HepG2 (cell line): ENCODE data around the gene ANO10. TPM values are rescaled to one million over a fixed set of nuclear protein-coding genes. Genes with fewer than 3 reads are reported as not detected.

Experiments
- ATAC-seq: fragments of 200-7000 bp; cut with Tn5 transposase; 3 replicates; pipeline ENCODE4 v1.9.1; 2020; ENCODE audit warnings: mild to moderate bottlenecking, moderate library complexity
- BruUV-seq: library from RNA; stranded (reverse); fragments of 400-500 nt; replicated peaks from 2 replicates; lab custom pipeline; 2021; lab: Mats Ljungman, UMichigan
- CTCF ChIA-PET: fragments of 300-600 bp; formaldehyde crosslinking; extraction: SDS; loops from one replicate; lab custom pipeline; 2021; ENCODE audit warnings: low total read pairs, inconsistent platforms, low intra/inter-chr PET ratio; lab: Yijun Ruan, JAX
- POLR2A ChIA-PET: fragments of 350-600 bp; sonication (Branson Sonifier 250); formaldehyde crosslinking; loops from one replicate; lab custom pipeline; 2020; ENCODE audit warnings: antibody characterized with exemption, inconsistent platforms; lab: Yijun Ruan, JAX
- DNase-seq: peaks from one replicate; pipeline ENCODE4 v3.0.0-alpha.2; 2015; ENCODE audit warnings: low spot score
- FAIRE-seq: peaks from 3 replicates; lab custom pipeline; 2011; peaks lifted over from hg19 to GRCh38; lab: Jason Lieb, UNC
- H2AFZ ChIP-seq: one replicate; pipeline ENCODE4 v1.6.1; 2011; ENCODE audit warnings: low read length, inconsistent platforms
- H3K27ac ChIP-seq: fragments of 300-600 bp; 3 replicates; pipeline ENCODE4 v1.8.0; 2011; ENCODE audit warnings: mixed run types, mild to moderate bottlenecking, mixed read lengths, low read length, inconsistent platforms; ENCODE audit not compliant: insufficient read depth; ENCODE audit errors: extremely low read length
- H3K27me3 ChIP-seq, 2 experiments: fragments of 200-600 bp in 1 of 2; 2 replicates in 1 of 2; 3 replicates in 1 of 2; pipeline versions ENCODE4 v1.6.0 to v1.8.0; 2011; ENCODE audit warnings: low read length in 2 of 2, mild to moderate bottlenecking in 2 of 2, moderate library complexity in 2 of 2, inconsistent platforms in 1 of 2; ENCODE audit not compliant: insufficient read depth in 2 of 2, control insufficient read depth in 1 of 2
- H3K36me3 ChIP-seq, 2 experiments: fragments of 200-600 bp in 1 of 2; replicated peaks in 1 of 2; 2 replicates in 1 of 2; 3 replicates in 1 of 2; pipeline versions ENCODE4 v1.5.1 to v1.8.0; 2011; ENCODE audit warnings: low read length in 2 of 2, inconsistent platforms in 1 of 2; ENCODE audit not compliant: insufficient read depth in 2 of 2, control insufficient read depth in 1 of 2
- H3K4me1 ChIP-seq: 2 replicates; pipeline ENCODE4 v1.5.1; 2012; ENCODE audit warnings: low read length, inconsistent platforms; ENCODE audit not compliant: insufficient read depth
- H3K4me2 ChIP-seq: 2 replicates; pipeline ENCODE4 v1.6.0; 2011; ENCODE audit warnings: low read depth, low read length, inconsistent platforms
- H3K4me3 ChIP-seq, 3 experiments: fragments of 200-600 bp in 1 of 3; sonication (generic), shearing (Covaris generic) in 1 of 3; replicated peaks in 1 of 3; 2 replicates each; pipeline ENCODE4 v1.5.1; 2011 to 2016; ENCODE audit warnings: low read length in 3 of 3, inconsistent platforms in 2 of 3, low read depth in 2 of 3, mild to moderate bottlenecking in 2 of 3, control low read depth in 1 of 3, mixed read lengths in 1 of 3; ENCODE audit not compliant: insufficient read depth in 1 of 3
- H3K79me2 ChIP-seq: one replicate; pipeline ENCODE4 v1.6.1; 2011; ENCODE audit warnings: low read length, inconsistent platforms; ENCODE audit not compliant: insufficient read depth
- H3K9ac ChIP-seq: 2 replicates; pipeline ENCODE4 v1.6.0; 2011; ENCODE audit warnings: mild to moderate bottlenecking, low read depth, low read length, inconsistent platforms; ENCODE audit not compliant: insufficient read depth
- H3K9me3 ChIP-seq: 2 replicates; pipeline ENCODE4 v1.5.1; 2012; ENCODE audit warnings: mild to moderate bottlenecking, low read length
- H4K20me1 ChIP-seq: 2 replicates; pipeline ENCODE4 v1.6.0; 2011; ENCODE audit warnings: inconsistent platforms, mild to moderate bottlenecking, low read length, moderate library complexity; ENCODE audit not compliant: insufficient read depth
- ATF7 ChIP-seq, 2 experiments: fragments of 450-650 bp in 1 of 2; sonication (generic) in 1 of 2; formaldehyde crosslinking in 1 of 2; IDR thresholded peaks; 2 replicates each; pipeline versions ENCODE4 v1.4.0 to v1.6.1; 2016 to 2020; ENCODE audit warnings: antibody characterized with exemption in 1 of 2, mild to moderate bottlenecking in 1 of 2, missing genetic modification reagents in 1 of 2
- HDAC6 ChIP-seq: fragments of 200-600 bp; sonication (generic); IDR thresholded peaks from 2 replicates; pipeline ENCODE4 v1.7.0; 2017; ENCODE audit warnings: mild to moderate bottlenecking, antibody characterized with exemption, low read length, low read depth
- RARA ChIP-seq: IDR thresholded peaks from 2 replicates; pipeline ENCODE4 v1.6.1; 2016; ENCODE audit warnings: missing genetic modification reagents, missing compliant biosample characterization
- ZBTB21 ChIP-seq: sonication (generic); formaldehyde crosslinking; IDR thresholded peaks from 2 replicates; pipeline ENCODE4 v1.4.0; 2020; ENCODE audit warnings: missing genetic modification reagents
- ZNF850 ChIP-seq: sonication (generic); formaldehyde crosslinking; conservative IDR thresholded peaks from 2 replicates; pipeline ENCODE4 v1.9.0; 2021; ENCODE audit warnings: mild to moderate bottlenecking, missing genetic modification reagents
- WGBS: methylation state at CpG from one replicate; pipeline ENCODE4 v1.1.6; 2017; ENCODE audit warnings: low lambda C conversion rate; 5-methylcytosine and 5-hydroxymethylcytosine counted together
- in situ Hi-C: cut with HindIII; loops from 2 replicates; pipeline ENCODE4 v1.10.0; 2017; ENCODE audit warnings: low pct_unique_long_range_greater_than_20kb; ENCODE audit not compliant: extremely low pct_ligation_motif_present
- intact Hi-C: fragments of 100-400 bp; cut with micrococcal nuclease; formaldehyde crosslinking; loops from one replicate; pipeline ENCODE4 v1.10.0; 2022; ENCODE audit not compliant: unreplicated experiment
- polyA plus RNA-seq, 8 experiments: library from polyadenylated mRNA; depleted of rRNA in 3 of 8; stranded (reverse) in 7 of 8; unstranded in 1 of 8; fragments of >200 nt; fragmentation: Illumina TruSeq in 4 of 8; extraction: Trizol in 4 of 8; gene quantifications; 2 replicates each; pipeline versions ENCODE4 v1.2.1 to v1.2.3, GENCODE V29; 2011 to 2016; ENCODE audit warnings: low read depth in 4 of 8, missing spikeins in 1 of 8, mixed read lengths in 1 of 8; ENCODE audit not compliant: insufficient read depth in 1 of 8
- total RNA-seq, 5 experiments: library from RNA; depleted of rRNA; stranded (reverse); fragments of >200 nt; fragmentation: Illumina TruSeq; extraction: Trizol; gene quantifications; 2 replicates each; pipeline ENCODE4 v1.2.3, GENCODE V29; 2016; ENCODE audit warnings: low read depth in 1 of 5

ANO10 gene
- total and polyA plus RNA-seq, 2 of the 13 experiments (the other 11 are each of a cell fraction or from before 2014, with no cell fraction given): 10.4 to 13.1 TPM

- ATAC-seq (no peak), FAIRE-seq (no peak)
- 68% methylated on average over 2 of the region's 2 CpGs for WGBS
Observed at GRCh38 chr3:43525386-43525785, 96.4 kb downstream of the ANO10 start.

DNA sequence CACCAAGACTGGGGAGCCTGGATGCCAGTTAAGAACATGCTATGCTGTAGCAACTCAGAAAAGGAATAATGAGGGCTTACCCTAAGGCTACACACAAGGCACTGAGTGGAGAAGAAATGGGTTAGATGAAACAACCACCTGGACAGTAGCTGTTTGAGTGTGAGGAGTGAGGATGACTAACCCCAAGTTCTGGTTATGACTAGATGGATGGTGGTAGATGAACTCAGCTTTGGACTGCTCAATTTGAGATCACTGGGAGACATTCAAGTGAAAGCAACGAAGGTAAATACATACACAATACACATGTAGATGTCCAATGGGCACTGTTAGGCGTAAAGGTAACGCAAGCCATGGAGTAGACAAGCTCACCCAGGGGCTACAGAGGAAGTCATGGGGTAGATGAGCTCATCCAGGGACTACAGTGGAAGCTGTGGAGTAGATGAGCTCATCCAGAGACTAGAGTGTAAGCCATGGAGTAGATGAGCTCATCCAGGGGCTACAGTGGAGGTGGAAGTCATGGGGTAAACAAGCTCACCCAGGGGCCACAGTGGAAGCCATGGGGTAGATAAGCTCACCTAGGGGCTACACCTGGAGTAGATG, 98.3 kb downstream of the ANO10 start:
- no peak overlapping the region for H3K9ac ChIP-seq
- H4K20me1 ChIP-seq: no peaks in the 10 kb centered on the region
- H2AFZ ChIP-seq: no peak overlapping the region
- no peak overlapping the region for H3K27ac ChIP-seq
- no peaks in the 10 kb centered on the region for H3K36me3 ChIP-seq
- peaks cover 8% of the 10 kb centered on the region for H3K9me3 ChIP-seq
- no peak for FAIRE-seq
- peak; percentile 57 for TF ChIP-seq ZBTB21 (CRISPR knock-in tag)
- TF ChIP-seq ATF7 (IDR thresholded peaks at IDR 0.05): peak; percentile 38; the same call in 1 of the 2 replicates
- TF ChIP-seq ATF7 (CRISPR knock-in tag; IDR thresholded peaks at IDR 0.05): no peak
- TF ChIP-seq RARA (CRISPR knock-in tag): no peak
- CTCF ChIA-PET: no interaction called here
- ATAC-seq: no peak
- peak; percentile 13 for DNase-seq
- H3K4me3 ChIP-seq: no peak overlapping the region
- H3K79me2 ChIP-seq: no peaks in the 10 kb centered on the region
- POLR2A ChIA-PET: no interaction called here
- WGBS: 94% methylated on average over 3 of the region's 3 CpGs
- no TSS peak for BruUV-seq
- intact Hi-C loops: loop anchor here (10.0 kb wide), 1 partner anchor 681 kb away; no protein-coding TSS in a partner anchor
- in situ Hi-C loops: loop anchor here (25.0 kb wide), 1 partner anchor 561 kb away; no protein-coding TSS in a partner anchor
- H3K4me2 ChIP-seq: no peak overlapping the region
- no peaks in the 10 kb centered on the region for H3K27me3 ChIP-seq
- H3K4me1 ChIP-seq: peaks cover 13% of the 10 kb centered on the region; the same call in 1 of the 2 replicates

More at GRCh38 chr3:43525386-43525785, 96.4 kb downstream of the ANO10 start:
- peaks cover 8% of the 10 kb centered on the region for H3K9me3 ChIP-seq
- CTCF ChIA-PET: no interaction called here
- no TSS peak for BruUV-seq
- POLR2A ChIA-PET: no interaction called here
- in situ Hi-C loops (no loop called here), intact Hi-C loops (loop anchor here (10.0 kb wide), 1 partner anchor 679 kb away; no protein-coding TSS in a partner anchor)
- no peak for DNase-seq
- no peaks in the 10 kb centered on the region for H3K79me2 ChIP-seq
- no peak overlapping the region for H2AFZ ChIP-seq
- peaks cover 13% of the 10 kb centered on the region; the same call in 1 of the 2 replicates for H3K4me1 ChIP-seq
- no peak overlapping the region for H3K9ac ChIP-seq
- no peaks in the 10 kb centered on the region for H4K20me1 ChIP-seq
- H3K27ac ChIP-seq: no peak overlapping the region
- H3K4me3 ChIP-seq: no peak overlapping the region
- TF ChIP-seq ZNF850 (CRISPR knock-in tag) (no peak), HDAC6 (no peak)
- TF ChIP-seq, all 625 proteins: peak for 0
- no peak overlapping the region for H3K4me2 ChIP-seq
- no peaks in the 10 kb centered on the region for H3K27me3 ChIP-seq
- H3K36me3 ChIP-seq: no peaks in the 10 kb centered on the region
